OCI-LY7 (cell line): Measurements from ENCODE around the gene NPY4R2.
"Not testable (repeated sequence)": the region's sequence is repeated elsewhere in the genome, so short reads cannot be mapped to it uniquely, and the experiment has no call there.

Experiments
- CTCF ChIP-seq: fragments of 200-600 bp; sonication (generic); conservative IDR thresholded peaks from 2 replicates; pipeline ENCODE4 v1.5.1; 2014; ENCODE audit warnings: mild to moderate bottlenecking, antibody characterized with exemption, low read length, moderate library complexity, mixed read lengths
- EZH2phosphoT487 ChIP-seq: fragments of 200-600 bp; sonication (generic); IDR thresholded peaks from 2 replicates; pipeline ENCODE4 v1.6.1; 2018; ENCODE audit warnings: low read depth, borderline replicate concordance, mild to moderate bottlenecking, mixed run types, antibody characterized with exemption, low read length, moderate library complexity, mixed read lengths

DNA sequence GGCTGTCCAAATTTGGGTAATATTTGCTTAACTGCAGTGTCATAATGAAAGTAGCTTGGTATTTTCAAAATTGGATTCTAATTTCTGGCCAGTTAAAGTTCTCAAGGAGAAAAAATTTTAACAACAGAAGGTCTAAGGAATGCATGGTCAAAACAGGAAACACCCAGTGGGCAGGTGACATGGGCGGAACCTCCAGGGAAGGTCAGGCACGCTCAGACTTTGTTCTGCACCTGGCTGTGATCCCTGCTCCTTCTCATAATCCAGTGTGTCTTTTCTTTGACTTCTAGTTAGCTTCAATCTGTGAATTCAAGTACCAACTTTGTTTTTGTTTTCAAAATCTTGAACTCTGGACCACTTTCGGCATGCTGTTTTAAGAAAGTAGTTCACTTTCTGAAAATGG lies 34.2 kb upstream of the NPY4R2 start:
- TF ChIP-seq CTCF, EZH2phosphoT487: not testable (repeated sequence)
